C1 segment of cervical spinal cord (tissue), 14 donors: Measurements from ENCODE around the gene VWA5A.
"Not testable (repeated sequence)": the region's sequence is repeated elsewhere in the genome, so short reads cannot be mapped to it uniquely, and the experiment has no call there.

Experiments used
- DNase-seq, 14 donors: peaks; one replicate each; lab custom pipeline; 2025; lab: John Stamatoyannopoulos, UW

VWA5A gene

GRCh38 chr11:124168796-124169195 lies 53.5 kb downstream of the VWA5A start:
- DNase-seq = no peak

GRCh38 chr11:124170315-124170714 lies 55.1 kb downstream of the VWA5A start:
- DNase-seq = not testable (repeated sequence)

GRCh38 chr11:124170801-124171586 lies 55.7 kb downstream of the VWA5A start:
- no peak for DNase-seq

GRCh38 chr11:124172101-124172500 lies 56.9 kb downstream of the VWA5A start:
- no peak for DNase-seq

- DNase-seq = no peak
These were observed 57.3 kb downstream of the VWA5A start for GRCh38 chr11:124172599-124172998.

GRCh38 chr11:124174001-124174583 lies 58.8 kb downstream of the VWA5A start:
- DNase-seq = no peak

- no peak for DNase-seq
These were observed 61.9 kb downstream of the VWA5A start for GRCh38 chr11:124176925-124177715.

- no peak for DNase-seq
These were observed 64.1 kb downstream of the VWA5A start for GRCh38 chr11:124179310-124179709.

- no peak for DNase-seq
These were observed 67.8 kb downstream of the VWA5A start, which contains the start of gene OR10D3 for GRCh38 chr11:124183068-124183467. Gene OR10D3 (plus strand): TSS chr11:124183345. CDS start chr11:124185270, 1,925 bp downstream.

GRCh38 chr11:124190298-124191139 lies 75.3 kb downstream of the VWA5A start:
- DNase-seq = no peak

GRCh38 chr11:124193221-124194010 lies 78.2 kb downstream of the VWA5A start:
- no peak for DNase-seq

- no peak for DNase-seq
These were observed 79.3 kb downstream of the VWA5A start for GRCh38 chr11:124194293-124195188.

GRCh38 chr11:124195189-124195734 lies 80.0 kb downstream of the VWA5A start:
- no peak for DNase-seq
